DOHH2 (cell line): Measurements from ENCODE around the gene KCNQ1.

ENCODE experiments used
- H3F3A ChIP-seq: fragments of 200-600 bp; sonication (generic), shearing (Covaris generic); 2 replicates; pipeline ENCODE4 v1.6.0; 2016; ENCODE audit warnings: antibody characterized with exemption, mild to moderate bottlenecking; ENCODE audit not compliant: control insufficient read depth, insufficient read depth
- H3K27ac ChIP-seq: fragments of 200-600 bp; sonication (generic); 2 replicates; pipeline ENCODE4 v1.5.1; 2014; ENCODE audit warnings: low read depth, mild to moderate bottlenecking, low read length, moderate library complexity
- H3K27me3 ChIP-seq: fragments of 200-600 bp; sonication (generic); 2 replicates; pipeline ENCODE4 v1.6.1; 2014; ENCODE audit warnings: mild to moderate bottlenecking, low read length, mixed read lengths; ENCODE audit not compliant: control insufficient read depth
- H3K36me3 ChIP-seq: fragments of 200-600 bp; sonication (generic); 2 replicates; pipeline ENCODE4 v1.6.1; 2014; ENCODE audit warnings: mild to moderate bottlenecking, low read length, moderate library complexity, mixed read lengths; ENCODE audit not compliant: control insufficient read depth
- H3K4me1 ChIP-seq: fragments of 200-600 bp; sonication (generic); 2 replicates; pipeline ENCODE4 v1.6.1; 2014; ENCODE audit warnings: mild to moderate bottlenecking, low read length, mixed read lengths; ENCODE audit not compliant: control insufficient read depth
- H3K4me2 ChIP-seq: fragments of 200-600 bp; sonication (generic); 2 replicates; pipeline ENCODE4 v1.6.0; 2014; ENCODE audit warnings: mild to moderate bottlenecking, low read length, moderate library complexity
- H3K4me3 ChIP-seq: fragments of 200-600 bp; sonication (generic); 2 replicates; pipeline ENCODE4 v1.5.1; 2014; ENCODE audit warnings: mild to moderate bottlenecking, low read length, mixed read lengths
- H3K79me2 ChIP-seq: fragments of 200-600 bp; sonication (generic); 2 replicates; pipeline ENCODE4 v1.6.1; 2014; ENCODE audit warnings: mild to moderate bottlenecking, low read length, mixed read lengths; ENCODE audit not compliant: control insufficient read depth
- H3K9me2 ChIP-seq: fragments of 200-600 bp; sonication (generic); replicated peaks from 2 replicates; pipeline ENCODE4 v1.6.1; 2014; ENCODE audit warnings: mild to moderate bottlenecking, low read length, mixed read lengths; ENCODE audit not compliant: control insufficient read depth
- H3K9me3 ChIP-seq: fragments of 200-600 bp; sonication (generic); 2 replicates; pipeline ENCODE4 v1.6.1; 2014; ENCODE audit warnings: antibody characterized with exemption, low read length, mixed read lengths; ENCODE audit not compliant: control insufficient read depth, insufficient read depth
- H4K20me1 ChIP-seq: fragments of 200-600 bp; sonication (generic); 2 replicates; pipeline ENCODE4 v1.6.0; 2014; ENCODE audit warnings: low read depth, mild to moderate bottlenecking, antibody characterized with exemption, low read length, moderate library complexity; ENCODE audit not compliant: control insufficient read depth, insufficient read depth
- EZH2phosphoT487 ChIP-seq: fragments of 200-600 bp; sonication (generic); IDR thresholded peaks from 2 replicates; pipeline ENCODE4 v1.6.1; 2017; ENCODE audit warnings: borderline replicate concordance, mild to moderate bottlenecking, antibody characterized with exemption, low read length, moderate library complexity, mixed read lengths
- TF ChIP-seq, protein P1 (sequence below): fragments of 200-600 bp; sonication (generic); IDR thresholded peaks from one replicate; pipeline ENCODE4 v1.5.1; 2014; ENCODE audit warnings: antibody characterized with exemption, mild to moderate bottlenecking, low read depth, low read length; ENCODE audit not compliant: poor library complexity, severe bottlenecking

KCNQ1 gene

DNA sequence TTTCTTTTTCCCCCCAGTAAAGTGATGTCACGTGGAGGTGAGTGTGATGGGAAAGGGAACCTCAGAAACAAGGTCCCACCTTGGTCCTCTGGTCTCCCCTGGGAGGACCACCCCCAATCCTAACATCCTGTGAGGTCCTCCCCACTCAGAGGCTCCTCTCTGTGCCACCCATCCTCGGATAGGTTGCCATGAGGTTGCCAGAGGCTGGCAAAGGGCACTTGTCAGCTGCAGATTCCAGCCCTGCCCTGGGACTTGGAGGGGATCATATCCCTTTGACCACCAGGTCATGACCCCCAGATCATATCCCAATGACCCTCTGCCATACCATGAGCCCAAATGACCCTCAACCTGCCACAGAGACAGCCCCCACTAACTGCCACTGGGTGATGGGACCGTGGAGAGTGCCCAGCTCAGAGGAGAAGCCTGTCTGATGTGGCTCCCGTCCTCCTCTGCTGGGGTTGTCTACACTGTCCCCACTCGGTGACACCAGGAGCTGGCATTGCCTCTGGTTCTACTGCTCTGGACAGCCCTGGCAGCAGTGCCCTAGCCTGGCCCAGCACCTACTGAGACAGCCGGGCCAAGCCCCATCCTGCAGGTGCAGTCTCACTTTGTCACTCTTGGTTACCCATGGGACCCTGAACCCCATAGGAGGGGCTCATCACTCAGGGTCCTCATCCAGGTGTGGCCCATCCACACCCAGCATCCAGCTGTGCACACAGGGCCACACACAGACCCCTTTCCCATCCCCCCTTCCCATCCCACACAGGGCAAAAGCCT lies 345.2 kb downstream of the KCNQ1 start:
- TF ChIP-seq EZH2phosphoT487, result no peak
- TF ChIP-seq, protein P1, sequence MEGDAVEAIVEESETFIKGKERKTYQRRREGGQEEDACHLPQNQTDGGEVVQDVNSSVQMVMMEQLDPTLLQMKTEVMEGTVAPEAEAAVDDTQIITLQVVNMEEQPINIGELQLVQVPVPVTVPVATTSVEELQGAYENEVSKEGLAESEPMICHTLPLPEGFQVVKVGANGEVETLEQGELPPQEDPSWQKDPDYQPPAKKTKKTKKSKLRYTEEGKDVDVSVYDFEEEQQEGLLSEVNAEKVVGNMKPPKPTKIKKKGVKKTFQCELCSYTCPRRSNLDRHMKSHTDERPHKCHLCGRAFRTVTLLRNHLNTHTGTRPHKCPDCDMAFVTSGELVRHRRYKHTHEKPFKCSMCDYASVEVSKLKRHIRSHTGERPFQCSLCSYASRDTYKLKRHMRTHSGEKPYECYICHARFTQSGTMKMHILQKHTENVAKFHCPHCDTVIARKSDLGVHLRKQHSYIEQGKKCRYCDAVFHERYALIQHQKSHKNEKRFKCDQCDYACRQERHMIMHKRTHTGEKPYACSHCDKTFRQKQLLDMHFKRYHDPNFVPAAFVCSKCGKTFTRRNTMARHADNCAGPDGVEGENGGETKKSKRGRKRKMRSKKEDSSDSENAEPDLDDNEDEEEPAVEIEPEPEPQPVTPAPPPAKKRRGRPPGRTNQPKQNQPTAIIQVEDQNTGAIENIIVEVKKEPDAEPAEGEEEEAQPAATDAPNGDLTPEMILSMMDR, result no peak
- Histone ChIP-seq H3K27ac (no peak overlapping the region), H3K4me2 (no peak overlapping the region)

DNA sequence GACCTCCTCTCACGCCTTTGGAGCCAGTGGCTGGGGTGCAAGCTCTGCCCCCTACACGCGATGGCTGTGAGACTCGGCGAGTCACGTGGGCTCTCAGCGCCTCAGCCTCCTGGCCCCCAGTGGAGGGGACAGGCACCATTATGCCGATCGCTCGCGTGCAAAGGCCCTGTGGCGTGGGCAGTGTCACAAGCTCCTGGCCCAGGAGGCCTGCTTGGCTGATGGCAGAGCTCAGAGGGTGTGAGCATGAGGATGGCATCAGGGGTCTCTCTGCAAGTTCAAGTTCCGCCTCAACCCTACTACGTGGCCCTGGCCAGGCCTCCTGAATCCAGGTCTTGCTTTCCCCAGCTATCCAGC lies 345.7 kb downstream of the KCNQ1 start:
- no peaks in the 10 kb centered on the region for H3K4me1 ChIP-seq

More for the DNA sequence above, 345.2 kb downstream of the KCNQ1 start:
- Histone ChIP-seq H3K27me3 (no peaks in the 10 kb centered on the region), H3K9me2 (no peaks in the 10 kb centered on the region), H3K4me1 (no peaks in the 10 kb centered on the region), H3K79me2 (no peaks in the 10 kb centered on the region), H3K4me3 (no peak overlapping the region), H3F3A (no peaks in the 10 kb centered on the region), H3K9me3 (no peaks in the 10 kb centered on the region), H4K20me1 (no peaks in the 10 kb centered on the region), H3K36me3 (no peaks in the 10 kb centered on the region)

DNA sequence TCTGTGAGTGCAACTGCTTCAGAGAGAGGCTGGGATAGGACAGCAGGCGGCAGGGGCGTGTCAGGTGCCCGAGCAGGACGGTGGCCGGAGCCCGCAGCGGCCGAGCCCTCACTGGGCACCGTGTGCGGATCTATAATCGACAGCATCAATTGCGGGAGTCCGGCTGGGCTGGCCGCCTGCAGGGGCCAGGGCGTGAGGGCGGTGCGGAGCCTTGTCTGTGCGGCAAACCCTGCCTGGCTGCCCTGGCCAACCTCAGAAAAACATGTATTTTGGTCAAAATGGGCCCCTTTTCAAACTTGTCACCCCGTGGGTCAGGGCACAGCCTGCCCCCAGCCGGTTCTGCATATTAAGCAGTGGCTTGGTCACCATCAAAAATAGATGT lies 346.3 kb downstream of the KCNQ1 start:
- H3K36me3 ChIP-seq, result no peaks in the 10 kb centered on the region
- H3K4me3 ChIP-seq, result no peak overlapping the region
- no peaks in the 10 kb centered on the region for H3K79me2 ChIP-seq
- TF ChIP-seq EZH2phosphoT487, result no peak
- TF ChIP-seq, protein P1, result no peak
- no peaks in the 10 kb centered on the region for H3F3A ChIP-seq
- H3K9me3 ChIP-seq, result no peaks in the 10 kb centered on the region
- H3K4me2 ChIP-seq, result no peak overlapping the region
- H3K4me1 ChIP-seq, result no peaks in the 10 kb centered on the region
- no peak overlapping the region for H3K27ac ChIP-seq
- no peaks in the 10 kb centered on the region for H4K20me1 ChIP-seq
- H3K9me2 ChIP-seq, result no peaks in the 10 kb centered on the region
- no peaks in the 10 kb centered on the region for H3K27me3 ChIP-seq

More for the DNA sequence above, 345.7 kb downstream of the KCNQ1 start:
- no peaks in the 10 kb centered on the region for H3F3A ChIP-seq
- H3K4me2 ChIP-seq, result no peak overlapping the region
- H3K36me3 ChIP-seq, result no peaks in the 10 kb centered on the region
- no peaks in the 10 kb centered on the region for H3K27me3 ChIP-seq
- no peak for TF ChIP-seq EZH2phosphoT487
- TF ChIP-seq, protein P1, result no peak
- H3K9me3 ChIP-seq, result no peaks in the 10 kb centered on the region
- H4K20me1 ChIP-seq, result no peaks in the 10 kb centered on the region
- H3K79me2 ChIP-seq, result no peaks in the 10 kb centered on the region
- no peak overlapping the region for H3K27ac ChIP-seq
- no peak overlapping the region for H3K4me3 ChIP-seq
- no peaks in the 10 kb centered on the region for H3K9me2 ChIP-seq
